Myocyte (in vitro differentiated cells): ENCODE data around the gene MFAP2. TPM values are rescaled to one million over a fixed set of nuclear protein-coding genes. Genes with fewer than 3 reads are reported as not detected.
"Not testable (repeated sequence)": the region's sequence is repeated elsewhere in the genome, so short reads cannot be mapped to it uniquely, and the experiment has no call there.

Source experiments
- DNase-seq: peaks from one replicate; pipeline ENCODE4 v3.0.0-alpha.2; 2012; ENCODE audit warnings: low read depth
- total RNA-seq: library from RNA; depleted of rRNA; stranded (reverse); fragments of >200 nt; gene quantifications from 2 replicates; pipeline ENCODE4 v1.2.3, GENCODE V29; 2014

The MFAP2 gene
- total RNA-seq, 1 donor from 2014 or later, result 1.7 TPM

- not testable (repeated sequence) for DNase-seq
These were observed 49.0 kb downstream of the MFAP2 start for GRCh38 chr1:16931206-16931934.

GRCh38 chr1:16929146-16930041 lies 51.0 kb downstream of the MFAP2 start:
- DNase-seq, result not testable (repeated sequence)

- no peak for DNase-seq
These were observed 52.5 kb downstream of the MFAP2 start for GRCh38 chr1:16927711-16928485.

DNA sequence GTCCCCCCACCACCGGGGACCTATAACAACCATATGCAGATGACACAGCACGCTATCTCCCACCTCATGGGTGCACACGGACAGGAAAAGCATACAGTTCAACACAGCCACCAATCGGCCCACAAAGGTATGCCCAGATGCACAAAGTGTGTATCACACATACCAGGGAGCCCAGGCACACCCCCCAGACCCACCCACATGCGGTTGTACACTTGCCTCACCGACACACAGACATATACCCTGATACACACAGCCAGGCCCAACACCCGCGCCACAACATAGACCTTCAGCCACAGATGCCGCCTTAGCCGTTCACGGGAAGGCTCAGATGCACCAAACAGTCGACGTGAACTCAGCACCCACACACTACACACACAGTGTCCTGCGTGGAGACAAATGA lies 53.2 kb downstream of the MFAP2 start:
- no peak for DNase-seq

GRCh38 chr1:16926491-16927073 lies 53.8 kb downstream of the MFAP2 start:
- no peak for DNase-seq

GRCh38 chr1:16925635-16926490 lies 54.6 kb downstream of the MFAP2 start:
- DNase-seq, result no peak

DNA sequence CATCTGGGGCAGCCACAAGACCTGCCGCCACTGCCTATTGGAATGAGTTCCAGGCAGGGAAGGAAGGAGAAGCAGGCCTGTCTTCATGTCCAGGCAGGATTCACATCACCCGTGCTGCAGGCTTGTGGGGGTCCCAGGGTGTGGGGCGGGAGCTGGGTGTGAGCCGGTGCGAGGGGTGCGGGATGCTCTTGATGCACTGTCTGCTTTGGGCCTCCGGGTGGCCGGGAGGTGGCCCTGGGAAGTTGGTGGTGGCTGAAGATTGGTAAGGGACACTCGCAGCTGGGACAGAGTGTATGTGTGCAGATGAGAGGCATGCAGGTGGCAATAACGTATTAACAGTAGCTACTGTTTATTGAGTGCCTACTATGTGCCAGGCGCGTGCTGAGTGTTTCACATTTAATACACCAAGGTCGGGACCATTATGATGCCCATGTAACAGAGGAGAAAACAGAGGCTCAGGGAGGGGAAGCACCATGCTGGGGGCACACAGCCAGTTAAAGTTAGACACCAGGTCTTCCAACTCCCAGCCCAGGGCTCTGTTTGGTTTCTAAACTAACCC lies 55.4 kb downstream of the MFAP2 start:
- no peak for DNase-seq

Other genes starting within 250 kb of the MFAP2 start
- not detected in 2 replicates for gene RNU1-4, start 240.1 kb downstream of the MFAP2 start, total RNA-seq
- gene RNU1-2, start 84.6 kb downstream of the MFAP2 start, total RNA-seq, result not detected in 2 replicates
- gene CROCC, start 58.7 kb downstream of the MFAP2 start, total RNA-seq, result 10.6 and 11.8 TPM in 2 replicates
- 25.7 and 28.6 TPM in 2 replicates for gene ATP13A2, start 31.3 kb upstream of the MFAP2 start, total RNA-seq
- gene SDHB, start 73.4 kb upstream of the MFAP2 start, total RNA-seq, result 165 and 183 TPM in 2 replicates
- gene PADI2, start 138.8 kb upstream of the MFAP2 start, total RNA-seq, result 352 and 536 TPM in 2 replicates
- gene PADI1, start 224.5 kb upstream of the MFAP2 start, total RNA-seq, result 0.24 and 0.31 TPM in 2 replicates